IMR-90 (cell line): ENCODE data around the gene WEE2. TPM values are rescaled to one million over a fixed set of nuclear protein-coding genes. Genes with fewer than 3 reads are reported as not detected.

Experiments
- ATAC-seq: fragments of 200-7000 bp; cut with Tn5 transposase; 2 replicates; pipeline ENCODE4 v1.9.1; 2020; ENCODE audit warnings: low read depth, mild to moderate bottlenecking, moderate library complexity
- BruUV-seq: library from RNA; stranded (reverse); fragments of 400-500 nt; replicated peaks from 2 replicates; lab custom pipeline; 2021; lab: Mats Ljungman, UMichigan
- CTCF ChIA-PET: fragments of 300-600 bp; formaldehyde crosslinking; extraction: SDS; loops from one replicate; lab custom pipeline; 2021; ENCODE audit warnings: antibody characterized with exemption; lab: Yijun Ruan, JAX
- POLR2A ChIA-PET: fragments of 300-600 bp; sonication (Branson Sonifier 250); formaldehyde crosslinking; loops from one replicate; lab custom pipeline; 2022; ENCODE audit warnings: antibody characterized with exemption; ENCODE audit not compliant: unreplicated experiment; lab: Charles Lee
- DNase-seq: peaks from one replicate; pipeline ENCODE4 v3.0.0; 2013
- H2AFZ ChIP-seq: replicated peaks from 2 replicates; pipeline ENCODE3; 2013; ENCODE audit warnings: low read length, mild to moderate bottlenecking; ENCODE audit not compliant: poor library complexity
- H2AK5ac ChIP-seq: 2 replicates; pipeline ENCODE4 v1.6.1; 2013; ENCODE audit warnings: low read depth, low read length, inconsistent platforms
- H2AK9ac ChIP-seq: replicated peaks from 2 replicates; pipeline ENCODE3; 2013; ENCODE audit warnings: mild to moderate bottlenecking, low read depth, low read length, moderate library complexity; ENCODE audit not compliant: poor library complexity
- H2BK120ac ChIP-seq: 2 replicates; pipeline ENCODE4 v1.6.1; 2013; ENCODE audit warnings: low read depth, low read length, inconsistent platforms
- H2BK15ac ChIP-seq: 3 replicates; pipeline ENCODE4 v1.6.1; 2013; ENCODE audit warnings: low read depth, low read length, inconsistent platforms
- H2BK20ac ChIP-seq: 2 replicates; pipeline ENCODE4 v1.6.1; 2013; ENCODE audit warnings: low read depth, mild to moderate bottlenecking, inconsistent platforms, low read length, moderate library complexity
- H2BK5ac ChIP-seq: 2 replicates; pipeline ENCODE4 v1.6.1; 2013; ENCODE audit warnings: mild to moderate bottlenecking, low read depth, low read length, inconsistent platforms; ENCODE audit not compliant: poor library complexity, severe bottlenecking
- H3K14ac ChIP-seq: replicated peaks from 2 replicates; pipeline ENCODE4 v1.6.1; 2013; ENCODE audit warnings: low read depth, low read length, inconsistent platforms
- H3K18ac ChIP-seq: 2 replicates; pipeline ENCODE4 v1.6.1; 2013; ENCODE audit warnings: low read depth, low read length, control low read depth
- H3K23ac ChIP-seq: 2 replicates; pipeline ENCODE4 v1.6.1; 2013; ENCODE audit warnings: low read depth, low read length, inconsistent platforms
- H3K27ac ChIP-seq: 2 replicates; pipeline ENCODE4 v1.5.1; 2013; ENCODE audit warnings: mild to moderate bottlenecking, control low read depth, low read length; ENCODE audit not compliant: insufficient read depth
- H3K27me3 ChIP-seq: 2 replicates; pipeline ENCODE4 v1.6.1; 2013; ENCODE audit warnings: low read length; ENCODE audit not compliant: control insufficient read depth, insufficient read depth
- H3K36me3 ChIP-seq: 2 replicates; pipeline ENCODE4 v1.6.1; 2013; ENCODE audit warnings: low read length, mixed read lengths; ENCODE audit not compliant: control insufficient read depth, insufficient read depth
- H3K4ac ChIP-seq: 2 replicates; pipeline ENCODE4 v1.6.1; 2013; ENCODE audit warnings: low read depth, low read length, inconsistent platforms
- H3K4me1 ChIP-seq: 2 replicates; pipeline ENCODE4 v1.6.1; 2013; ENCODE audit warnings: low read length, mixed read lengths; ENCODE audit not compliant: control insufficient read depth, insufficient read depth
- H3K4me2 ChIP-seq: 2 replicates; pipeline ENCODE4 v1.6.1; 2013; ENCODE audit warnings: low read depth, mild to moderate bottlenecking, control low read depth, low read length, moderate library complexity
- H3K4me3 ChIP-seq: 2 replicates; pipeline ENCODE4 v1.5.1; 2013; ENCODE audit warnings: low read depth, mild to moderate bottlenecking, control low read depth, low read length, moderate library complexity; ENCODE audit not compliant: insufficient read depth
- H3K56ac ChIP-seq: 2 replicates; pipeline ENCODE4 v1.6.1; 2013; ENCODE audit warnings: low read length, inconsistent platforms; ENCODE audit not compliant: insufficient read depth; ENCODE audit errors: extremely low read depth
- H3K79me1 ChIP-seq, 2 experiments: 2 replicates each; pipeline ENCODE4 v1.6.1; 2013; ENCODE audit warnings: low read length in 2 of 2, inconsistent platforms in 1 of 2, low read depth in 1 of 2
- H3K9ac ChIP-seq: 2 replicates; pipeline ENCODE4 v1.6.1; 2013; ENCODE audit warnings: low read depth, low read length, control low read depth
- H3K9me1 ChIP-seq: 2 replicates; pipeline ENCODE4 v1.6.1; 2013; ENCODE audit warnings: low read length, inconsistent platforms; ENCODE audit not compliant: insufficient read depth
- H3K9me3 ChIP-seq: 2 replicates; pipeline ENCODE4 v1.6.1; 2013; ENCODE audit warnings: low read length; ENCODE audit not compliant: control insufficient read depth, insufficient read depth
- H4K20me1 ChIP-seq: 2 replicates; pipeline ENCODE4 v1.6.1; 2013; ENCODE audit warnings: low read length, inconsistent platforms; ENCODE audit not compliant: insufficient read depth
- H4K5ac ChIP-seq: 2 replicates; pipeline ENCODE4 v1.6.1; 2013; ENCODE audit warnings: mild to moderate bottlenecking, low read depth, low read length, control low read depth
- H4K8ac ChIP-seq, 2 experiments: 2 replicates each; pipeline ENCODE4 v1.6.1; 2013; ENCODE audit warnings: low read depth in 2 of 2, low read length in 2 of 2, control low read depth in 1 of 2, inconsistent platforms in 1 of 2
- H4K91ac ChIP-seq: 2 replicates; pipeline ENCODE4 v1.6.1; 2013; ENCODE audit warnings: low read depth, low read length, inconsistent platforms; ENCODE audit not compliant: insufficient read depth
- CEBPB ChIP-seq: IDR thresholded peaks from 2 replicates; pipeline ENCODE4 v1.6.1; 2012; ENCODE audit warnings: low read depth, low read length, improper control_type of control experiment
- CHD1 ChIP-seq: IDR thresholded peaks from 2 replicates; pipeline ENCODE4 v1.6.1; 2012; ENCODE audit warnings: low read depth, low read length, improper control_type of control experiment
- MAFK ChIP-seq: IDR thresholded peaks from 2 replicates; pipeline ENCODE4 v1.6.1; 2012; ENCODE audit warnings: low read depth, low read length, improper control_type of control experiment
- MAZ ChIP-seq: IDR thresholded peaks from 2 replicates; pipeline ENCODE4 v1.6.1; 2012; ENCODE audit warnings: low read depth, mild to moderate bottlenecking, low read length, improper control_type of control experiment, moderate library complexity, borderline replicate concordance
- MXI1 ChIP-seq: IDR thresholded peaks from 2 replicates; pipeline ENCODE4 v1.6.1; 2012; ENCODE audit warnings: low read depth, mild to moderate bottlenecking, low read length, moderate library complexity, borderline replicate concordance
- NFE2L2 ChIP-seq: fragments of 150-350 bp; IDR thresholded peaks from 2 replicates; pipeline ENCODE4 v1.6.1; 2016; ENCODE audit warnings: low read depth, mild to moderate bottlenecking, low read length
- POLR2A ChIP-seq: IDR thresholded peaks from 2 replicates; pipeline ENCODE4 v1.6.1; 2012; ENCODE audit warnings: mild to moderate bottlenecking, low read depth, low read length
- RCOR1 ChIP-seq: IDR thresholded peaks from 2 replicates; pipeline ENCODE4 v1.6.1; 2012; ENCODE audit warnings: mild to moderate bottlenecking, low read length, improper control_type of control experiment; ENCODE audit not compliant: insufficient replicate concordance
- RFX5 ChIP-seq: IDR thresholded peaks from 2 replicates; pipeline ENCODE4 v1.8.0; 2012; ENCODE audit warnings: low read depth, mild to moderate bottlenecking, low read length, moderate library complexity
- SMC3 ChIP-seq: fragments of 150-350 bp; IDR thresholded peaks from 2 replicates; pipeline ENCODE4 v1.6.1; 2016; ENCODE audit warnings: low read depth, mild to moderate bottlenecking, antibody characterized with exemption, low read length, moderate library complexity
- USF2 ChIP-seq: fragments of 150-350 bp; IDR thresholded peaks from 2 replicates; pipeline ENCODE4 v1.6.1; 2017; ENCODE audit warnings: mild to moderate bottlenecking, antibody characterized with exemption, low read length, low read depth
- WGBS, 2 experiments: methylation state at CpG; one replicate each; pipeline versions ENCODE4 v1.1.5 to v1.1.7; 2013; ENCODE audit warnings: missing lambda C conversion rate in 2 of 2; ENCODE audit not compliant: insufficient read length in 1 of 2; ENCODE audit errors: extremely low coverage in 2 of 2; 5-methylcytosine and 5-hydroxymethylcytosine counted together
- dilution Hi-C: fragments of 300-500 bp; cut with HindIII; formaldehyde crosslinking; loops from one replicate; pipeline ENCODE4 v1.14.3; 2018; ENCODE audit warnings: low sequenced_read_pairs; ENCODE audit not compliant: unreplicated experiment
- in situ Hi-C: fragments of 300-500 bp; cut with MboI; formaldehyde crosslinking; loops from 3 replicates; pipeline ENCODE4 v1.14.3; 2019; ENCODE audit warnings: low sequenced_read_pairs, inconsistent platforms, mixed read lengths
- intact Hi-C: fragments of 100-400 bp; cut with micrococcal nuclease; formaldehyde crosslinking; loops from 2 replicates; pipeline ENCODE4 v1.10.0; 2022
- polyA plus RNA-seq, 3 experiments: library from polyadenylated mRNA; depleted of rRNA; stranded (reverse); fragments of >200 nt; gene quantifications; 2 replicates each; pipeline ENCODE4 v1.2.3, GENCODE V29; 2012; ENCODE audit warnings: low replicate concordance in 1 of 3
- total RNA-seq: library from RNA; depleted of rRNA; stranded (reverse); fragments of >200 nt; gene quantifications from 2 replicates; pipeline ENCODE4 v1.2.3, GENCODE V29; 2012
- TF ChIP-seq, protein P1 (sequence below): fragments of 150-350 bp; IDR thresholded peaks from 2 replicates; pipeline ENCODE4 v1.6.1; 2016; ENCODE audit warnings: low read depth, mild to moderate bottlenecking, low read length, moderate library complexity, borderline replicate concordance

WEE2 gene
- total and polyA plus RNA-seq, 2 of the 4 experiments (the other 2 are of a cell fraction) = not detected

DNA sequence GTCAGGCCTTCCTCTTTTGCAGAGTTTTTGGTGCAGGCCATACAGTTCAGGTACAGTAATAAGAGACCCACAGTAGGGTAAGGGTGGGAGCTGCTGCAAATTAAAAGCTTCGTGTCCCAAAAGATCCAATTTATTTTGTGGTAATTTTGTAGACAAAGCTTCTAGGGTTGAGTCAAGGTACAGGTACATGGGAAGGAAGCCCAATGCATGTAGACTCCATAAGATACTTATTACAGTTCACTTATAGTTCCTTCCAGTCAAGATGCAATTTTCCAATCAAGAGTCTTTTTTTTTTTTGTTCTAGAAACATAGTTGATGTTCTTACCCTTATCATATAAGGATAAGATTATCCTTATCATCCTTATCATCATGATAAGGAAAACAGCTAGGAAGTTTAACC is 68.2 kb downstream of the WEE2 start, which contains the start of gene TAS2R4:
Gene TAS2R4 (plus strand): TSS at position 301 of the 400 bp plus-strand sequence. CDS start 1,815 bp downstream, outside the sequence.
- WGBS, 2 experiments = no CpG with 5 or more reads among the region's 1 CpG
- BruUV-seq = no TSS peak
- Histone ChIP-seq H2BK15ac (no peak within 1 kb of the TSS), H4K91ac (no peak within 1 kb of the TSS), H2BK20ac (no peak within 1 kb of the TSS), H3K56ac (no peak within 1 kb of the TSS), H2AK5ac (no peak within 1 kb of the TSS), H3K4ac (no peak within 1 kb of the TSS), H3K14ac (no peak within 1 kb of the TSS), H2AK9ac (no peak within 1 kb of the TSS), H3K18ac (no peak within 1 kb of the TSS), H3K9ac (no peak within 1 kb of the TSS), H3K79me1 (no peaks in the 10 kb centered on the region), H4K20me1 (no peaks in the 10 kb centered on the region), H4K8ac (no peak within 1 kb of the TSS), H3K9me1 (no peaks in the 10 kb centered on the region), H2BK120ac (no peak within 1 kb of the TSS), H2BK5ac (no peak within 1 kb of the TSS), H3K9me3 (no peaks in the 10 kb centered on the region), H4K5ac (no peak within 1 kb of the TSS), H3K23ac (no peak within 1 kb of the TSS), H3K4me3 (no peak within 1 kb of the TSS), H3K36me3 (peaks cover 4% of the 10 kb centered on the region), H3K27me3 (no peaks in the 10 kb centered on the region), H2AFZ (no peak within 1 kb of the TSS), H3K4me1 (no peaks in the 10 kb centered on the region), H3K27ac (no peak within 1 kb of the TSS), H3K4me2 (no peak within 1 kb of the TSS)
- intact Hi-C loops (no loop called here), dilution Hi-C loops (no loop called here), in situ Hi-C loops (no loop called here)
- DNase-seq (no peak), ATAC-seq (no peak)
- POLR2A ChIA-PET = no interaction called here
- CTCF ChIA-PET = interaction anchor here (0.9 kb wide), 1 partner anchor 39 kb away, joined by 3 read pairs; the partner anchor contains the start of gene SSBP1
- TF ChIP-seq, protein P1, sequence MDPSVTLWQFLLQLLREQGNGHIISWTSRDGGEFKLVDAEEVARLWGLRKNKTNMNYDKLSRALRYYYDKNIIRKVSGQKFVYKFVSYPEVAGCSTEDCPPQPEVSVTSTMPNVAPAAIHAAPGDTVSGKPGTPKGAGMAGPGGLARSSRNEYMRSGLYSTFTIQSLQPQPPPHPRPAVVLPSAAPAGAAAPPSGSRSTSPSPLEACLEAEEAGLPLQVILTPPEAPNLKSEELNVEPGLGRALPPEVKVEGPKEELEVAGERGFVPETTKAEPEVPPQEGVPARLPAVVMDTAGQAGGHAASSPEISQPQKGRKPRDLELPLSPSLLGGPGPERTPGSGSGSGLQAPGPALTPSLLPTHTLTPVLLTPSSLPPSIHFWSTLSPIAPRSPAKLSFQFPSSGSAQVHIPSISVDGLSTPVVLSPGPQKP = no peak
- TF ChIP-seq RCOR1 (no peak), MAFK (no peak), NFE2L2 (no peak), CHD1 (no peak), MAZ (no peak), POLR2A (no peak), MXI1 (no peak), RFX5 (no peak), USF2 (no peak), CEBPB (no peak), SMC3 (no peak)
